Activated CD4-positive, alpha-beta T cell treated with anti-CD3 and anti-CD28 coated beads, Interleukin-2, amount 50 U/mL, for 48 hours (primary cell): ENCODE data around the gene NRDC.

Experiments
- DNase-seq, 2 experiments: peaks; one replicate each; pipeline ENCODE4 v3.0.0-alpha.2; 2020

Gene NRDC

DNA sequence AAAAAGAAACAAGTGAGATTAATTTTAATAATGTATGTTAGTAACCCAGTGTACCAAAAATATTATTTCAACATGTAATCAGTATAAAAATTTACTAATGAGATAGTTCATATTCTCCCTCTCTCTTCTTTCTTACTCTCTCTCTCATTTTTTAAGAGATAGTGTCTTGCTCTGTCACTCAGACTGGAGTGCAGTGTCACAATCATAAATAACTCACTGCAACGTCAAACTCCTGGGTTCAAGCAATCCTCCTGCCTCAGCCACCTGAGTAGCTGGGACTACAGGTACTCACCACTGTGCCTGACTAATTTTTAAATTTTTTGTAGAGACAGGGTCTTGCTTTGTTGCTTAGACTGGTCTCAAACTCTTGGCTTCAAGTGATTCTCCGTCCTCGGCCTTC is 123.9 kb downstream of the NRDC start:
- DNase-seq = no peak

DNA sequence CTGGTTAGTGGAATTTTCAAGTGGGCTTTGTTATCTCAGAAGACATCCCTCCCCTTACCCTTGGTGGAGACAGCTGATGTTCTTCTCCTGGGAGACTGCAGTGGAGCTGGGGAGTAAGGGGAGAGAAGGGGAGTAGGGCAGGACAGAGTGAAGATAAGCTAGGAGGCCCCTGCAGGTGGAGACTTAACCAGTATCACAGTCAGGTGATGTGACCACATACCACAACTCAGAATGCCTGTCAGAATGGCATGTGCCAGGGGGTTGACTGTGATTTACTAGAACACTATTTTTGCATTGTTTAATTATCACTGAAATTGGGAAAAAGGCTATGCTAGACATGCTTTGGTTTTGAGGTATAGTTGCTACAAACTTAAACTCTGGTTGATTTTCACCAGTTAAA is 124.6 kb downstream of the NRDC start:
- no peak for DNase-seq

DNA sequence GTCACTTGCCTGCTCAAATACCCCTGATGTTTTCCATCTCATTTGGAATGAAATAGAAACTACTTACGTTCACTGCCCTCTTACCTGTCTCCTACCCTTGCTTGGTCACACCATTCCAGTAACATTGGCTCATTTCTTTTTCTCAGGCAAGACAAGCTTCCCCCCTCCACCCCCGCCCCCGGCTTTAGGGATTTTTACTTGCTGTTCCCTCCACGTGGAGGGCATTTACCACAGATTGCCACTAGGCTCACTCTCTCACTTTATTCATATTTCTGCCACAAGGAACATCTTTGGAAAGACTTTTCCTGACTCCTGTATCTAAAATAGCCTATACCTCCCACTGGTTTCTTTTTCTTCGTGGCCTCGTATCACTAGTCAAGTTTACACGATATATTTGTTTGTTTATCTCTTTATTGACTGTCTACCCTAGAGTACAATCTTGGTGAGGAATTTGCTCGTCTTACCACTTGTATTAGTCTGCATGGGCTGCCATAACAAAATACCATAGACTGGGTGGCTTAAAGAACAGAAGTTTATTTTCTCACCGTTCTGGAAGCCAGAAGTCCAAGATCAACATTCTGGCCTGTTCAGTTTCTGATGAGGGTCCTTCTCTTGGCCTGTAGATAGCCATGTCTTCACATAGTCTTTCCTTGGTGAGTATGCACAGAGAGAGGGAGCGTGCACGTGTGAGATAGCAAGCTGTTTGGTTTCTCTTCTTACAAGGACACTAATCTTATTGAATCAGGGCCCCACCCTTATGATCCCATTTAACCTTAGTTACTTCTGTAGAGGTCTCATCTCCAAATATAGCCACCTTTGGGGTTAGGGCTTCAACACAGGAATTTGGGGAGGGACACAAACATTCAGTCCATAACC is 126.2 kb downstream of the NRDC start:
- DNase-seq = no peak

DNA sequence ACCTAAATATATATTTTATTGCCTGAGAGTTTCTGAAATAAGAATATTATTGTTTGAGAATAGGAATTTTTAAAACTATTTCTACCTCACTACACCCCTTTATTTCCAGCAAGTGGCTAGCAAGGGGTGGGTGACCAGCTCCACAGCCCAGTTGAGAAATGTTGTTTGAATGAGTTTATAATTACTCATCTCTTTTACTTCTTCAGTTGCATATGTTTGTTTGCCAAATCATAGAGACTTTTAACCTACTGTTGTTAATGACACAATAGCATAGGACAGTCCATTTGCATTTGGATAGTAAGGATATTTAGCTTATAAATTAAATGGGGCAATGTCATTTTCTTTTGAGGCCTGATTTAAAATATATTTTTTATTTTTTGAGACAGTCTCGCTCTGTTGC is 127.8 kb downstream of the NRDC start:
- no peak for DNase-seq

DNA sequence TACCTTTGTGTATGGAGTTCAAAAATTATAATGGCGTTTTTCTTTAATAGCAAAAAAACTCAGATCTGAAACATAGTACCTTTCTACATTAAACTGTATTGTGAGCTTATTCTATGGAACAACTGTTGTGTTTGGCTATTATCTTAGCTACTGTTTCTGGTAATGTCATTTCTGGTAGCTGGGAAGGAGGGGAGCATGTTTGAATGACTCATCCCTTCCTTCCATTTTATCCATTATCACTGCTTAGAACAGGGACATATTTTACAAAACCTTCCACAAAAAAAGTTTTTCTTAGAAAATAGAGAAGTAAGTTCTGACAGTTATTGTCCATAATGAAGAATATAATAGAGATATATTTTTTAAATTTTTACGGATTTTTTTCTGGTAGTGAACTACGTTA is 128.3 kb downstream of the NRDC start:
- no peak for DNase-seq

DNA sequence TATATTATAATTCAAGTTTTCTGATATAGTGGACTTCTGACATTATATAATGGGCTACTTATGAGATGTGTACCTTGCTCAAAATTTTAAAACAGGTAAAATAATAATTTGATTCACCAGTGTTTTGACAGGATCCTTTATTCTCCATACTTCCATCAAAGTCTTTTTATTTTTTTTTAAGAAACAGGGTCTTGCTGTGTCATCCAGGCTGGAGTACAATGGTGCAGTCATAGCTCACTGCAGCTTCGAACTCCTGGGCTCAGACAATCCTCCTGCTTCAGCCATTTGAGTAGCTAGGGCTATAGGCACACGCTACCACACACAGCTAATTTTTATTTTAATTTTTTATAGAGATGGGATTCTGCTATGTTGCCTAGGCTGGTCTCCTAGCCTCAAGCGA is 129.4 kb downstream of the NRDC start:
- no peak for DNase-seq

DNA sequence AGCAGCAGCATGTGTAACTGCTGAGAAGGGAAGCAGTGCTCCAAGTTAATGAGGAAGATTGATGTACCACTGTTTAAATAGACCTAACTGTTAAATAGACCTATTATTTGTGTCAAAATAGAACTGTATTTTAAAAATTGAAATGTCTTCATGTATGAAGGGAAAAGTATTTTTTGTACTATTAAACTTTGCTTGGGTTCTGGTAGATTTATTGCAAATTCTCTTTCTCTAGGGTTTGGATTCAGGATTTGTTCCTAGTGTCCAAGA is 133.3 kb downstream of the NRDC start:
- DNase-seq = no peak

DNA sequence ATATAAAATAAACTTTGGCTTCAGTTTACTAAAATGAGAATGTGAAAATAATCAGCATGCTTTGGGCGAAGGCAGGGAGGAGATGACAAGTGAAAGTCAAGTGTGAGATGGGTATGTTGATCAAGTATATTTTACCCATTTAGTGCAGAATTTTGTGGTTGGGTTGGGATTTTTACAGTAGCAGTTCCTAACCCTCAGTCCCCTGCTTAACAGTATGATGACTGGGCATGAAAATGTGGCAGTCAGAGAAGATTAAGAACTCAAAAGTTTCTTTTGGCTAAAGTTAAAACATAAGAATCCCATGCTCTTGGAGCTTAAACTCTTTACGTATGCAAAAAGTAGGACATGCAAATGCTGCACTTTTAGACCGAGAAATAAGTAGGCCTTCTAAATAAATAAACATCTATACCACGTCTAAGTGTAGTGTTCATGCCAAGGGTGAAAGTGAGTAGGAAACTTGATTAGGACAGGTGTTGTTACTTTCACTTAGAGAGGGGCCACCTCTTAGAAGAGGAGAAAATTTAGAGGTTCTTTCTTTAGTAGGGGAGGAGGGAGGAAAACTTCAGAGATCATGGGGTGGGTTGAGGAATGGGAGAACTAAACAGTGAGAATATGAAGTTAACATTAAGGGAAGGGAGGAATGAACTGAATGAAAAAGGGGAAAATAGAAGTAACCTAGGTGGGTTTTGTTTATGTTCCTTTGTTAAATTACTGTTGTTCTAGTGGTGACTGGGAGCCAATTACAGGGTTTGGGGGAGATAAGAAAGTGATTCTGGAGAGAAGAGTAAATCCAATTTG is 133.8 kb downstream of the NRDC start:
- DNase-seq = no peak

DNA sequence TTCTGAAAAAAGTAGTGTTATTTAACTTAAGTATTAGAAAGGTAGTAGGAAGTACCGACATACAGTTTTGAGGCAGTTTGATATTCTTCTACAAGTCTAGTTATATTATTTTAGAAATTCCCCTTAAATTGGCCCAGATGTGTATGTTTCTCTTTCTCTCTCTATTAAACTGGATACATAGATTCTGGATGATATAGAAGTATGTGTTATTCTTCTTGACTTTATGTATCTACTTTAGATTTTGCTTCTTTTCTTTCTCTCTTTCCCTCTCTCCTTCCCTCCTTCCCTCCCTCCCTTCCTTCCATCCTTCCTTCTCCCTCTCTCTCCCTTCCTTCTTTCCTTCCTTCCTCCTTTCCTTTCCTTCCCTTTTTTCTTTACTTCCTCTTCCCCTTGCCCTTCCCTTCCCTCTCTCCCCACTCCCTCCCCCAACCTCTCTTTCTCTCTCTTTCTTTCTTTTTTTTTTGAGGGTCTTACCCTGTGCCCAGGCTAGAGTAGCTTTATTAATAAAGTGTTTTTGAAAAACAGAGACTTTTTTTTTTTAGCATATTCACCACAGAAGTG is 137.3 kb downstream of the NRDC start:
- no peak for DNase-seq

DNA sequence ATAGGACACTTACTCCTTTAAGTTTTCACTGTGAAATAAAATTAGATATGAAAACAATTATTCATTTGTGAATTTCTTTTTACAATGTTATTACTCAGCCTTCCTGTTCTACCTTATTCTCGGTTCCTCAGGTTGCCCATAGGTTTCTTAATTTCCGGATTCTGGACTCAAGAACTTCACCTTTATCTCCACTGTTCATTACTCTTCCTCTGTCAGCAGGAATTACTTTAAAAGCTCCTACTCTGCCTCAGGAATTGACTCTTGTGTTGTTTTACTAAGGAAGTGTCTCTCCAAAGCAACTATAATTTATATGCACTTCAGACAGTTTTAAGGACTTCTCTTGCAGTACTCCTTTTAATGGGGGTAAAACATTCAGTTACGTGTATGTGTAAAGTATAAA is 137.9 kb downstream of the NRDC start:
- no peak for DNase-seq
